Measurements from ENCODE around the gene UPK2. TPM values are rescaled to one million over a fixed set of nuclear protein-coding genes. Genes with fewer than 3 reads are reported as not detected.

The UPK2 gene
- total and polyA plus RNA-seq, 2 of the 13 experiments (the other 11 are each of a cell fraction or from before 2014, with no cell fraction given): not detected

GRCh38 chr11:118921929-118922744 is 34.0 kb upstream of the UPK2 start:
- 0% methylated on average over 2 of the region's 20 CpGs for WGBS (ENCODE audit: low lambda C conversion rate)
- no peaks in the 10 kb centered on the region for H3K36me3 ChIP-seq (replicated peaks in 1 of 2; ENCODE audit: control insufficient read depth in 1 of 2, insufficient read depth in 2 of 2, low read length in 2 of 2)
- in situ Hi-C loops (cut with HindIII; ENCODE audit: extremely low pct_ligation_motif_present, low pct_unique_long_range_greater_than_20kb): no loop called here
- H3K27ac ChIP-seq (ENCODE audit: extremely low read length, insufficient read depth, low read length): peak overlapping the region; percentile 88
- peak; percentile 81 for FAIRE-seq
- H4K20me1 ChIP-seq (ENCODE audit: insufficient read depth, low read length): no peaks in the 10 kb centered on the region
- H3K4me3 ChIP-seq (replicated peaks in 1 of 3; ENCODE audit: insufficient read depth in 1 of 3, low read depth in 2 of 3, low read length in 3 of 3): peak overlapping the region; percentile 87 to 97 (median 90)
- H3K9ac ChIP-seq (ENCODE audit: insufficient read depth, low read depth, low read length): peak overlapping the region; percentile 75
- peaks cover 83% of the 10 kb centered on the region for H3K4me1 ChIP-seq (ENCODE audit: insufficient read depth, low read length)
- POLR2A ChIA-PET: interaction anchor here (0.7 to 2.9 kb wide), 4 partner anchors 14 to 131 kb away, joined by 3 to 14 read pairs (median 4); partner anchors contain the start of genes DDX6, RPS25 and TRAPPC4
- no peaks in the 10 kb centered on the region for H3K9me3 ChIP-seq (ENCODE audit: low read length)
- no peak overlapping the region for H2AFZ ChIP-seq (ENCODE audit: low read length)
- no peaks in the 10 kb centered on the region; a peak in 1 of 5 replicates for H3K27me3 ChIP-seq (ENCODE audit: control insufficient read depth in 1 of 2, insufficient read depth in 2 of 2, low read length in 2 of 2)
- H3K79me2 ChIP-seq (ENCODE audit: insufficient read depth, low read length): peaks cover 44% of the 10 kb centered on the region
- ATAC-seq: peak; percentile 40
- intact Hi-C loops (cut with micrococcal nuclease; ENCODE audit: unreplicated experiment): loop anchor here (1.0 kb wide), 1 partner anchor 11 kb away; no protein-coding TSS in a partner anchor
- CTCF ChIA-PET (ENCODE audit: low intra/inter-chr PET ratio, low total read pairs): interaction anchor here (9.8 kb wide), 1 partner anchor 14 kb away, joined by 188 read pairs; no protein-coding TSS in a partner anchor
- peak overlapping the region; percentile 94 for H3K4me2 ChIP-seq (ENCODE audit: low read depth, low read length)
- DNase-seq (ENCODE audit: low spot score): peak; percentile 80
- BruUV-seq (replicated peaks): no TSS peak
- 0 out of 2 replicates have a peak, but pooled peaks have one; percentile 30 for TF ChIP-seq ZNF318 (CRISPR knock-in tag; IDR thresholded peaks at IDR 0.05)
- TF ChIP-seq TFAP4 (IDR thresholded peaks at IDR 0.05; ENCODE audit: borderline replicate concordance, low read depth): peak; percentile 36; the same call in 1 of the 2 replicates
- peak; percentile 38; the same call in 1 of the 2 replicates for TF ChIP-seq MAF1 (CRISPR knock-in tag; IDR thresholded peaks at IDR 0.05; ENCODE audit: borderline replicate concordance)
- no peak for TF ChIP-seq ZNF33B (CRISPR knock-in tag; IDR thresholded peaks at IDR 0.05)
- peak; percentile 56 for TF ChIP-seq KDM2A (CRISPR knock-in tag; IDR thresholded peaks at IDR 0.05; ENCODE audit: borderline replicate concordance, low read depth)
- no peak for TF ChIP-seq NONO (IDR thresholded peaks at IDR 0.05)
- TF ChIP-seq NONO (CRISPR knock-in tag; conservative IDR thresholded peaks at IDR 0.05): no peak
- no peak for TF ChIP-seq KMT2B (CRISPR knock-in tag; IDR thresholded peaks at IDR 0.05)
- TF ChIP-seq MED8 (CRISPR knock-in tag; IDR thresholded peaks at IDR 0.05; ENCODE audit: insufficient replicate concordance): peak; percentile 41
- no peak; a peak in 1 of 4 replicates for TF ChIP-seq HMGXB4 (CRISPR knock-in tag; IDR thresholded peaks at IDR 0.05; ENCODE audit: borderline replicate concordance in 1 of 2, low read depth in 1 of 2)
- TF ChIP-seq ZFP36L2 (CRISPR knock-in tag; IDR thresholded peaks at IDR 0.05): no peak
- TF ChIP-seq ELF3 (CRISPR knock-in tag; IDR thresholded peaks at IDR 0.05): peak; percentile 47

Data from HepG2 (cell line).